Retinal pigment epithelial cell (primary cell): ENCODE measurements around the gene CCNL2.

Experiments used
- DNase-seq: peaks from one replicate; pipeline ENCODE4 v3.0.0-alpha.2; 2010; ENCODE audit warnings: low read depth
- H3K4me3 ChIP-seq: 2 replicates; pipeline ENCODE4 v1.5.1; 2011; ENCODE audit warnings: mild to moderate bottlenecking, low read length, control low read depth, moderate library complexity
- TF ChIP-seq, protein P1 (sequence below): conservative IDR thresholded peaks from 2 replicates; pipeline ENCODE4 v1.5.1; 2011; ENCODE audit warnings: low read depth, low read length, control low read depth, inconsistent platforms

CCNL2 gene

DNA sequence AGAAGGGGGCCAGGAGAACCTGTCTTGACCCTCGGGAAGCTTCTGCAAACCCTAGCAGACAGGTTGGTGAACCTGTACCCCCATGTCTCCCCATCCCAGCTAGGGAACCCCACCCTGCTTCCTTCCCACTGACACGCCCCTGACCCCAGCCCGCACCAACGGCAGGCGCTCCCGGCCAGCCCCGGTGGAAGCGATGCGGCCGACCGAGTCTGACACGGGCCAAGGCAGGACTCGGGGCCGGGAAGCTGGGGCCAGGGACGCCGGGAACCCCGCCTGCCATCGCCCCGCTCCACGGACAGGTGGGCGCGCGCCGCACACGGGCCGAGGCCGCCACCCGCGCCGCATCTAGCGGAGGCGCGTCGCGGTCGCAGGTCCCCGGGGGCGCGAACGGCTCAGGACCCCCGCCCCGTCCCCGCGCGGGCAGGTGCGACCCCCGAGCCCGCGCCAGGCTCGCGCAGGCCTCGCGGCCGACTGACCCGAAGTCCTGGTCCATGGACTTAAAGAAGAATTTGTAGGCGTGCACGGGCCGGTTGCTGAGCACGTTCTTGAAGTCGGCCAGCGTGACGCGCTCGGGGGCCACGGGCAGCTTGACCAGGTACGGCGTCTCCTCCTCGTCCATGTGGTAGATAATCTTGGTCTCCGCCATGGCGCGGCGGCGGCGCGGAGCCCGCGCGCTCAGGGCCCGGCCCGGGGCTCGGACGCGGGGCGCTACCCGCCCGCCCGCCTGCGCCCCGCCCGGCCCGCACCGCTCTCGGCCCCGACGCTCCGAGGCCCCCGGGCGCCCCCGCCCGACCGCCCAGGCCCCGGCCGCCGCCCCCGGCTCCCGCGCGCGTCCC lies 50.5 kb downstream of the CCNL2 start:
- no peak for DNase-seq
- TF ChIP-seq, protein P1, sequence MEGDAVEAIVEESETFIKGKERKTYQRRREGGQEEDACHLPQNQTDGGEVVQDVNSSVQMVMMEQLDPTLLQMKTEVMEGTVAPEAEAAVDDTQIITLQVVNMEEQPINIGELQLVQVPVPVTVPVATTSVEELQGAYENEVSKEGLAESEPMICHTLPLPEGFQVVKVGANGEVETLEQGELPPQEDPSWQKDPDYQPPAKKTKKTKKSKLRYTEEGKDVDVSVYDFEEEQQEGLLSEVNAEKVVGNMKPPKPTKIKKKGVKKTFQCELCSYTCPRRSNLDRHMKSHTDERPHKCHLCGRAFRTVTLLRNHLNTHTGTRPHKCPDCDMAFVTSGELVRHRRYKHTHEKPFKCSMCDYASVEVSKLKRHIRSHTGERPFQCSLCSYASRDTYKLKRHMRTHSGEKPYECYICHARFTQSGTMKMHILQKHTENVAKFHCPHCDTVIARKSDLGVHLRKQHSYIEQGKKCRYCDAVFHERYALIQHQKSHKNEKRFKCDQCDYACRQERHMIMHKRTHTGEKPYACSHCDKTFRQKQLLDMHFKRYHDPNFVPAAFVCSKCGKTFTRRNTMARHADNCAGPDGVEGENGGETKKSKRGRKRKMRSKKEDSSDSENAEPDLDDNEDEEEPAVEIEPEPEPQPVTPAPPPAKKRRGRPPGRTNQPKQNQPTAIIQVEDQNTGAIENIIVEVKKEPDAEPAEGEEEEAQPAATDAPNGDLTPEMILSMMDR = no peak
- H3K4me3 ChIP-seq = peak overlapping the region; percentile 71

DNA sequence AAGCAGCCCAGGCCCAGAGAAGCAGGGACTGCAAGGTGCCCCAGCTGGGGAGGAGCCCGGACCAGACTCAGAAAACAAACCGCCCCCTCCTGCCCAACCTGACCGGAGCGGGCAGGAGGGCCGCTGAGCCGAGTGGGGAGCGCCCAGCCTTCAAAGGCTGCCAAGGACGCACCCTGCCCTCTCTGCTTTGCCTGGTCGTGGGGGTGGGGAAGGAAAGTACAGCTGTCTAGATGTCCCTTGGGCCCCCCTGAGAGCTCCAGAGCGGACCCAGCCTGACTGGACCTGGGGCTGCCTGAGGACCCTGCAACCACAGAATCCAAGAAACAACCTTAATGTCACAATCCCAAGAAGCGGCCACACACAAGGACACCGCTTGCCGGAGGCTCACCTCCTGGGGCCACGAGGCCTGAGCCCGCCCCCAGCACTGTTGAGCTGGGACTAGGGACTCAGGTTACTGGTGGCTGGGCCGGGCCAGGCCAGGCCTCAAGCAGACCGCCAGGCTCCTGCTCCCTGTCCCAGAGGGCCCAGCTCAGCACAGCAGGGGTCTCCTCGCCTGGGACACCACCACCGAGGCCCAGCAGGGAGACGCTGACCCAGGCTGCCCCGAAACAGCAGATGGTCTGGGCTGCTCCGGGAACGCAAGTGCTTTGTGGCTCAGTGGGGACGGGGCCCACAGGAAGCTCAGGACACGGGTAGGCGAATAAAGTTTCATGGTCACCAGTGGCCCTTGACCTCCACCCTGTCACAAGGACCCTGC lies 51.3 kb downstream of the CCNL2 start:
- no peak for DNase-seq
- TF ChIP-seq, protein P1 = no peak
- peak overlapping the region; percentile 71 for H3K4me3 ChIP-seq

DNA sequence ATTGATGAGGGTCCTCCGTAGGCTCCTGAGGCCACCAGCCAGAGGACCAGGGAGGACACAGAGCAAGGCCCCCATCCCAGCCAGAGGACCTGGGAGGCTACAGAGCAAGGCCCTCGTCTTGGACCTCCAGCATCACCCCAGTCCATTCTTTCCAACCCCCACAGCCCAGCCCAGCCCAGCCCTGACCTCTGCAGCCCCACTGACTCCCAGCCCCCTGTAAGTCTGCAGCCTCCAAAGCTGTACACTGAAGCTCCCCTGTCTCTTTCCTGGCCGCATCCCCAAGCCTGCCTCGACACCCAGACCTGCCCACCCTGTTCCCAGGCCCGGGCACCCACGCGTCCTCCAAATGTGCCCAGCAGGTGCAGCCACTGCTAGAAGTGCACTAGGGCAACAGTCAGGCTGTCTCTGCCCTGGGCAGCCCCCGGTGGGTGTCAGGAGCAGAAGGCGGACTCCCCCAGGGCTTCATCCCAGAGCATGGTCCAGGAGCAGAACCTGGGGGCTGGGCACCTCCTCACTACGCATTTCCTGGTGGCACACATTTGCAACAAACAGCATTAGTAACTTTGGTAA lies 52.0 kb downstream of the CCNL2 start:
- peak overlapping the region; percentile 71 for H3K4me3 ChIP-seq
- no peak for DNase-seq
- TF ChIP-seq, protein P1 = no peak

DNA sequence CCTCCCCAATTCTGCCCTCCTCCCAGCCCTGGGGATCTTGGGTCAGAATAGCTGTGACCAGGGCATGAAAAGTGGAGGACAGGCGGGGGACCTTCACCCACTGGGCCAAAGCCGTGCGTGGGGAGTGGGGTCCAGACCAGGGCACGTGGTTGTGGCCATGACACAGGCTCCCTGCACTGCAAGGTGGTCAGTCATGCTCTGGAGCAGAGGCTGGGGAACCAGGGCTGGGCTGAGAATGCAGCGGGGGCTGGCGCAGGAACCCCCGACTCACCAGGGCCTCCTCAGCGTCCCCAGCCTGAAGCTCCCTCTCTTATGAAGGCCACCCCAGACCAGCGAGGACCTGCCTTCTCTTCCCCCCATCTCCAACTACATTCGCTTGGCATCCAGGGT lies 52.6 kb downstream of the CCNL2 start:
- no peak overlapping the region for H3K4me3 ChIP-seq
- TF ChIP-seq, protein P1 = no peak
- DNase-seq = no peak

DNA sequence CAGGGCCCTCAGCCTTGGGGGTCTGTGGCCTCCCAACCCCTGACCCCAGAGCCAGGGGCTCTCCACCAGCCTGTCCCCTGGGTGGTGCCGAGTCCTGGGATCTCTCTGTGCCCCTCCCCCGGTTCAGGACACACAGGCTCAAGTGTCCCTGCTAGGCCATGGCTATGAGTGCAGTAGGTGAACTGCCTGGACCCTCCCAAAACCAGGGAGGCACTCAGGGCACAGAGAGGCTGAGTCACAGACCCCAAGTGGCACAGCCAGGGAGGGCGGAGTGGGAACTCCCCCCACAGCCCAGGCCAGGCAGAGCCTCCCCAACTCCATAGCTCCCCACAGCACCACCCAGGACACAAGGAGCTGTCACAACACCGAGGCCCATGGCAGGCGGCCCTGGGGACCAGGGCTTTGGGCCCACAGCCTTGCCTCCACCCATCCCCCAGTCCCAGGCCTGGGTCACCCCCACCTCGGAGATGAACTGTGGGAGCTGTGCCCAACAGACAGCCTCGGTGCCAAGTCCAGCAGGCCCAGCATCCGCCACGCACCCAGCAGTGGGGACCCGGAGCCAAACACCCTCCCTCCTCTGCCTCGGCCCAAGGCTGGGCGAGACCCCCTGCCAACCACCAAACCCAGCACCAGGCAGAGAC lies 53.2 kb downstream of the CCNL2 start:
- TF ChIP-seq, protein P1 = no peak
- no peak overlapping the region for H3K4me3 ChIP-seq
- no peak for DNase-seq

DNA sequence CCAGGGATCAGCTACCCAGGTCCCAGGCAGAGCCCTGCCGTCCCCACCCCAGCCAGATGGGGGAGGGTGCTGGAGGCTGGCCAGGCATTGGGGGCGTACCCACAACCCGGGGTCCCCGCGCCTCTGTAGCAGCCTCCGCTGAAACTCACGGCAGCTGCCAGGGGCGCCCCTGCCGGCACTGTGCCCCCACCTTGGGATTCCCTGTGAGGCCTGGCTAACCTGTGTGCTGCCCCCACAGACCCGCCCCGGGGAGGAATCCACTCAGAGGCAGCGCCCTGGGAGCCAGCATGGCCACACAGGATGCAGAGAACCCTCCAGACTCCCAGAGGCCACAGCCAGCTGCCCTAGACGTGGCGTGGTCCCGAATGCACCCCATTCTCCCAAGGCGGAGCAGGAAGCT lies 53.8 kb downstream of the CCNL2 start:
- DNase-seq = no peak
- TF ChIP-seq, protein P1 = peak; percentile 3
- no peak overlapping the region for H3K4me3 ChIP-seq
